ENCODE data around the gene CREBBP.

CREBBP gene

GRCh38 chr16:3879887-3880564 lies 487 bp downstream of the CREBBP start:
- H3K4me3 ChIP-seq (ENCODE audit: control insufficient read depth, low read depth, low read length): peak overlapping the region; percentile 87
- DNase-seq (ENCODE audit: low read depth): peak; percentile 45
- TF ChIP-seq, protein P1, sequence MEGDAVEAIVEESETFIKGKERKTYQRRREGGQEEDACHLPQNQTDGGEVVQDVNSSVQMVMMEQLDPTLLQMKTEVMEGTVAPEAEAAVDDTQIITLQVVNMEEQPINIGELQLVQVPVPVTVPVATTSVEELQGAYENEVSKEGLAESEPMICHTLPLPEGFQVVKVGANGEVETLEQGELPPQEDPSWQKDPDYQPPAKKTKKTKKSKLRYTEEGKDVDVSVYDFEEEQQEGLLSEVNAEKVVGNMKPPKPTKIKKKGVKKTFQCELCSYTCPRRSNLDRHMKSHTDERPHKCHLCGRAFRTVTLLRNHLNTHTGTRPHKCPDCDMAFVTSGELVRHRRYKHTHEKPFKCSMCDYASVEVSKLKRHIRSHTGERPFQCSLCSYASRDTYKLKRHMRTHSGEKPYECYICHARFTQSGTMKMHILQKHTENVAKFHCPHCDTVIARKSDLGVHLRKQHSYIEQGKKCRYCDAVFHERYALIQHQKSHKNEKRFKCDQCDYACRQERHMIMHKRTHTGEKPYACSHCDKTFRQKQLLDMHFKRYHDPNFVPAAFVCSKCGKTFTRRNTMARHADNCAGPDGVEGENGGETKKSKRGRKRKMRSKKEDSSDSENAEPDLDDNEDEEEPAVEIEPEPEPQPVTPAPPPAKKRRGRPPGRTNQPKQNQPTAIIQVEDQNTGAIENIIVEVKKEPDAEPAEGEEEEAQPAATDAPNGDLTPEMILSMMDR (conservative IDR thresholded peaks at IDR 0.05; ENCODE audit: control insufficient read depth, insufficient read depth, low read depth, low read length): no peak

GRCh38 chr16:3879258-3879886 lies 1.1 kb downstream of the CREBBP start:
- H3K4me3 ChIP-seq (ENCODE audit: control insufficient read depth, low read depth, low read length): peak overlapping the region; percentile 87
- TF ChIP-seq, protein P1 (conservative IDR thresholded peaks at IDR 0.05; ENCODE audit: control insufficient read depth, insufficient read depth, low read depth, low read length): no peak
- DNase-seq (ENCODE audit: low read depth): no peak

DNA sequence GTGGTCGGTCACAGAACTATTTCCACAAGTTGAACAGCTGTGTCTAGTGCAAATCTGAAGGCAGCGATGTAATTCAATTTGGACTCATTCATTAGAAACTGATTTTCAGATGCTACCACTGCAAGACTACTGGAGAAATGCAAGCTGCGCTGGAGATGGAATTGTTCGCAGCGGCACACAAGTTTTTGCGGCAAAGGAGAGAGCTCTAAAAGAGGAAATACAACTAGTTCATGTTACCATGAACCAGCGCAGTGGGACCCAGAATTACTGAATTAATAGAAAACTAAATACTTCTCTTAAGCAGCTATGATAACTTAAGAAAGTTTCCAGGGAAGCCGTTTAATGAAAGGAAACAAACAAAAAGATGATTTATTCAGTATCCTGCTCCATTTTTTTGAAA lies 1.9 kb downstream of the CREBBP start:
- TF ChIP-seq, protein P1 (conservative IDR thresholded peaks at IDR 0.05; ENCODE audit: control insufficient read depth, insufficient read depth, low read depth, low read length): no peak
- peak overlapping the region; percentile 87 for H3K4me3 ChIP-seq (ENCODE audit: control insufficient read depth, low read depth, low read length)
- DNase-seq (ENCODE audit: low read depth): peak; percentile 35

GRCh38 chr16:3876695-3877094 lies 3.8 kb downstream of the CREBBP start:
- TF ChIP-seq, protein P1 (conservative IDR thresholded peaks at IDR 0.05; ENCODE audit: control insufficient read depth, insufficient read depth, low read depth, low read length): no peak
- peak; percentile 76 for DNase-seq (ENCODE audit: low read depth)
- H3K4me3 ChIP-seq (ENCODE audit: control insufficient read depth, low read depth, low read length): no peak overlapping the region

DNA sequence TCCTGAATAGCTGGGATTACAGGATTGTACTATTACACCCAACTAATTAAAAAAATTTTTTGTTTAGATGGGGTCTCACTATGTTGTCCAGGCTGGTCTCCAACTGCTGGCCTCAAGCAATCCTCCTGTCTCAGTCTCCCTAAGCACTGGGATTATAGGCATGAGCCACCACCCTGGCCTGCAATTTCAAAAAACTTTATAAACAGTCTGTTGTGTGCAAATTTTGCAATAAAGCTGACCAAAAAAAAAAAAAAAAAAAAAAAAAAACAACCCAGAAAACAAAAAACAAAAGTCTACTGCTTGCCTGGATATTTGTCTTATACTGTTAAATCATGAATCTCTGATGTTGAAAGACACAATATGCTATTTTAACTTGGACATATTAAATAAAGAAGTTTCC lies 4.4 kb downstream of the CREBBP start:
- TF ChIP-seq, protein P1 (conservative IDR thresholded peaks at IDR 0.05; ENCODE audit: control insufficient read depth, insufficient read depth, low read depth, low read length): no peak
- no peak for DNase-seq (ENCODE audit: low read depth)
- H3K4me3 ChIP-seq (ENCODE audit: control insufficient read depth, low read depth, low read length): no peak overlapping the region

DNA sequence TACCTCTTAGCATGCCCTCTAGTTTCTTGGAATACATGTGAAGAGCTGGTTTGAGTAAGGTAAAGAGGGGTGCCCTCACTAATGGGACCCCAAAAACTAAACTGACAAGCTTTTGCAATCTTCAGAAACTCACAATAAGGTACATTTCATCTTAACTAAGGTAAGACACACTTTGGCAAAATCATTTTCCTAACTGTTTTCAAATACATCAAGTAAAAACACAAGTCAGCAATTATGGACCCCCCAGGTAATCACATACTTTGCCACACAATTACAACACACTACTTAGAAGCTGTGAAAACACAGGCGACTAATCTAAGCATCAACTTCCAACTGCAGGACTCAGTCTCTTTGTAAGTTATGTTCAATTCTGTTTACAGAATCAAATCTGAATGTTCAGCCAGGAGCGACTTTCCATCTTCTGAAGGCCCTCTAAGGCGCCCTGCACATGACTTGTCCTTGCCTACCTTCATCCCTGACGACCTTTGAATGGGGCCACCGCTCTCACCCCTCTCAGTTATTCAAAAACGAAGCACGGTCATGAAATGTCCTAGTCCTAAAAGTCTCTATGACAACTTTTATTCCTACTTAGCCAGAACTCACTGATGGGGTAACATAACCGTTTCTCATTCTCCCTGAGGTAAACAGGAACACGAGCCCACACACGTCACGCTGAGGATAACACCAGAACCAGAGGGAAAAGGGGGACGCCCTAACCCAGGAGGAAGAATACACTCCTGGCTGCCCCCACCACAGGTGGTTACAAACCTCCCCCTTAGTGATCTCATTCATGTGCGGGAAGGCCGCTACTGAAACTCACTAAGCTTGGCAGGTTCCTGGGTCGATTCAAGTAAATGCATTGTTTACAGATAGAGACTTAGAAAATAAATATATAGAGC lies 5.5 kb downstream of the CREBBP start:
- DNase-seq (ENCODE audit: low read depth): no peak
- no peak overlapping the region for H3K4me3 ChIP-seq (ENCODE audit: control insufficient read depth, low read depth, low read length)
- TF ChIP-seq, protein P1 (conservative IDR thresholded peaks at IDR 0.05; ENCODE audit: control insufficient read depth, insufficient read depth, low read depth, low read length): no peak
